GM23338 (cell line): ENCODE data around the gene ABL2. TPM values are rescaled to one million over a fixed set of nuclear protein-coding genes. Genes with fewer than 3 reads are reported as not detected.

Source experiments
- ATAC-seq: fragments of 200-7000 bp; cut with Tn5 transposase; 3 replicates; pipeline ENCODE4 v1.9.1; 2020
- DNase-seq: peaks from one replicate; pipeline ENCODE4 v3.0.0-alpha.2; 2015; ENCODE audit warnings: low spot score
- H2AFZ ChIP-seq: fragments of 200-600 bp; sonication (generic); 2 replicates; pipeline ENCODE4 v1.8.0; 2016; ENCODE audit warnings: antibody characterized with exemption, mild to moderate bottlenecking, moderate library complexity
- H3F3A ChIP-seq: fragments of 200-600 bp; sonication (generic); replicated peaks from 2 replicates; pipeline ENCODE4 v1.8.0; 2017; ENCODE audit warnings: antibody characterized with exemption, mixed run types, low read depth
- H3K27ac ChIP-seq: fragments of 200-600 bp; sonication (generic); 2 replicates; pipeline ENCODE4 v1.6.1; 2016; ENCODE audit warnings: low read depth
- H3K27me3 ChIP-seq: fragments of 200-600 bp; sonication (generic); 2 replicates; pipeline ENCODE4 v1.8.0; 2016; ENCODE audit warnings: mild to moderate bottlenecking, mixed run types, moderate library complexity; ENCODE audit not compliant: insufficient read depth
- H3K36me3 ChIP-seq: fragments of 200-600 bp; sonication (generic); 2 replicates; pipeline ENCODE4 v1.8.0; 2016; ENCODE audit warnings: mild to moderate bottlenecking; ENCODE audit not compliant: insufficient read depth
- H3K4me1 ChIP-seq: fragments of 200-600 bp; sonication (generic); 2 replicates; pipeline ENCODE4 v1.8.0; 2016; ENCODE audit warnings: mild to moderate bottlenecking, moderate library complexity; ENCODE audit not compliant: insufficient read depth
- H3K4me2 ChIP-seq: fragments of 200-600 bp; sonication (generic); 2 replicates; pipeline ENCODE4 v1.7.1; 2017; ENCODE audit warnings: mixed run types
- H3K4me3 ChIP-seq: fragments of 200-600 bp; sonication (generic); 2 replicates; pipeline ENCODE4 v1.6.1; 2016; ENCODE audit warnings: mixed run types
- H3K79me2 ChIP-seq: fragments of 200-600 bp; sonication (generic); replicated peaks from 2 replicates; pipeline ENCODE4 v1.8.0; 2017; ENCODE audit warnings: mild to moderate bottlenecking; ENCODE audit not compliant: insufficient read depth
- H3K9me2 ChIP-seq: fragments of 200-600 bp; sonication (generic); 2 replicates; pipeline ENCODE4 v1.8.0; 2017; ENCODE audit not compliant: insufficient read depth
- H4K20me1 ChIP-seq: fragments of 200-600 bp; sonication (generic); replicated peaks from 2 replicates; pipeline ENCODE4 v1.8.0; 2017; ENCODE audit warnings: mild to moderate bottlenecking; ENCODE audit not compliant: insufficient read depth
- H3K27ac Mint-ChIP-seq: 2 replicates; pipeline ENCODE4 v1.8.0; 2020; ENCODE audit warnings: inconsistent platforms, mild to moderate bottlenecking, moderate library complexity, mixed read lengths
- H3K27me3 Mint-ChIP-seq: 3 replicates; pipeline ENCODE4 v1.8.0; 2022; ENCODE audit warnings: low read depth, mild to moderate bottlenecking, moderate library complexity, mixed read lengths, inconsistent platforms; ENCODE audit not compliant: insufficient read depth, poor library complexity
- H3K36me3 Mint-ChIP-seq: 3 replicates; pipeline ENCODE4 v1.8.0; 2021; ENCODE audit warnings: low read depth, mild to moderate bottlenecking, inconsistent platforms, moderate library complexity, mixed read lengths
- H3K4me1 Mint-ChIP-seq: 3 replicates; pipeline ENCODE4 v1.8.0; 2020; ENCODE audit warnings: mild to moderate bottlenecking, inconsistent platforms, mixed read lengths
- H3K4me3 Mint-ChIP-seq: 3 replicates; pipeline ENCODE4 v1.8.0; 2021; ENCODE audit warnings: moderate library complexity, mild to moderate bottlenecking, inconsistent platforms, mixed read lengths
- H3K9me3 Mint-ChIP-seq: 3 replicates; pipeline ENCODE4 v1.8.0; 2020; ENCODE audit warnings: moderate library complexity, mild to moderate bottlenecking, inconsistent platforms, mixed read lengths
- CREB1 ChIP-seq: fragments of 250-450 bp; sonication (Bioruptor Pico); IDR thresholded peaks from 2 replicates; pipeline ENCODE4 v1.5.0; 2020; ENCODE audit warnings: low read depth, mild to moderate bottlenecking, moderate library complexity
- CTCF ChIP-seq, 2 experiments: fragments of 200-600 bp in 1 of 2; sonication (generic) in 1 of 2; conservative IDR thresholded peaks; 2 replicates each; pipeline versions ENCODE4 v1.5.1 to v1.6.1; 2016 to 2017; ENCODE audit warnings: antibody characterized with exemption in 2 of 2, low read depth in 2 of 2, mild to moderate bottlenecking in 2 of 2, moderate library complexity in 1 of 2
- ETS1 ChIP-seq: IDR thresholded peaks from 2 replicates; pipeline ENCODE4 v1.6.1; 2016; ENCODE audit warnings: antibody characterized with exemption
- EZH2 ChIP-seq: fragments of 200-600 bp; sonication (generic); IDR thresholded peaks from one replicate; pipeline ENCODE4 v1.8.0; 2017; ENCODE audit warnings: antibody characterized with exemption, mild to moderate bottlenecking, low read depth; ENCODE audit not compliant: unreplicated experiment
- EZH2phosphoT487 ChIP-seq: fragments of 200-600 bp; sonication (generic); IDR thresholded peaks from one replicate; pipeline ENCODE4 v1.8.1; 2018; ENCODE audit warnings: antibody characterized with exemption; ENCODE audit not compliant: unreplicated experiment
- JUNB ChIP-seq: IDR thresholded peaks from one replicate; pipeline ENCODE4 v1.6.1; 2016; ENCODE audit warnings: antibody characterized with exemption; ENCODE audit not compliant: unreplicated experiment
- NANOG ChIP-seq: IDR thresholded peaks from 2 replicates; pipeline ENCODE4 v1.6.1; 2016; ENCODE audit warnings: antibody characterized with exemption, borderline replicate concordance
- POLR2AphosphoS5 ChIP-seq: IDR thresholded peaks from 2 replicates; pipeline ENCODE4 v1.6.1; 2016; ENCODE audit warnings: antibody characterized with exemption, low read depth
- REST ChIP-seq: IDR thresholded peaks from one replicate; pipeline ENCODE4 v1.6.1; 2018; ENCODE audit warnings: antibody characterized with exemption; ENCODE audit not compliant: unreplicated experiment
- STAT1 ChIP-seq: IDR thresholded peaks from one replicate; pipeline ENCODE4 v1.6.1; 2016; ENCODE audit warnings: antibody characterized with exemption; ENCODE audit not compliant: unreplicated experiment
- ZNF114 ChIP-seq: fragments of 250-450 bp; sonication (Bioruptor Pico); IDR thresholded peaks from 2 replicates; pipeline ENCODE4 v1.5.0; 2020; ENCODE audit warnings: mild to moderate bottlenecking, moderate library complexity
- ZNF331 ChIP-seq: fragments of 250-450 bp; sonication (Bioruptor Pico); IDR thresholded peaks from 2 replicates; pipeline ENCODE4 v1.5.0; 2020; ENCODE audit warnings: low read depth, mild to moderate bottlenecking, moderate library complexity
- ZNF462 ChIP-seq: fragments of 250-450 bp; sonication (Bioruptor Pico); IDR thresholded peaks from 2 replicates; pipeline ENCODE4 v1.5.0; 2020; ENCODE audit warnings: mild to moderate bottlenecking, moderate library complexity
- polyA plus RNA-seq: library from polyadenylated mRNA; unstranded; fragments of >200 nt; fragmentation: Nextera tagmentation; extraction: Ambion mirVana; gene quantifications from 2 replicates; pipeline ENCODE4 v1.2.1, GENCODE V29; 2016
- total RNA-seq: library from RNA; depleted of rRNA; stranded (reverse); fragments of >200 nt; shearing (Covaris generic); gene quantifications from 2 replicates; pipeline ENCODE4 v1.2.3, GENCODE V29; 2014

The ABL2 gene
- total and polyA plus RNA-seq, 2 experiments from 2014 or later, result 5.8 to 22.7 TPM

DNA sequence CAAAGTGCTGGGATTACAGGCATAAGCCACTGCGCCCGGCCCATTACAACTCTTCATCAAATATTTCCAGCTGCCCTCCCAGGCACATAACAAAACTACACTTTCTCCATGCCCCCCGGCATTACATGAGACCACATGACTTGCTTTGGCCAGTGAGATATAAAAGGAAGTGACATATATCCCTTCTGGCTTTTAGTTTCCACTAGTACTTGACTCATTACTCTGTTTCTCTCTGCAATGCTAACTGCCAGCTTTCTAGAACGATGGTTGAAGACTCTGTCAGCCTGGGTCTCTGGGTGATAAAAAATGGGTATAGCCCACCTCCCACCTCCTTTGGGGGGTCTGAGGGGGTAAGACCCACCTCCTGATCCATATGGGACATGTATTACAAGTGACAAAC lies 24.2 kb downstream of the ABL2 start:
- Mint-ChIP-seq H3K4me1 (peaks cover 9% of the 10 kb centered on the region; the same call in 2 of the 3 replicates), H3K36me3 (no peaks in the 10 kb centered on the region), H3K27ac (peak overlapping the region; percentile 54; the same call in 1 of the 2 replicates), H3K4me3 (no peak overlapping the region), H3K27me3 (peaks cover 2% of the 10 kb centered on the region), H3K9me3 (no peaks in the 10 kb centered on the region)
- Histone ChIP-seq H2AFZ (no peak overlapping the region), H3K9me2 (no peaks in the 10 kb centered on the region), H3K79me2 (peaks cover 96% of the 10 kb centered on the region), H3K36me3 (no peaks in the 10 kb centered on the region), H3K27ac (no peak overlapping the region), H3K4me3 (no peak overlapping the region), H3K4me1 (no peaks in the 10 kb centered on the region), H4K20me1 (peaks cover 17% of the 10 kb centered on the region; the same call in 1 of the 2 replicates), H3K4me2 (no peak overlapping the region), H3F3A (no peaks in the 10 kb centered on the region), H3K27me3 (no peaks in the 10 kb centered on the region)
- DNase-seq (no peak), ATAC-seq (no peak)
- TF ChIP-seq STAT1, result no peak
- no peak for TF ChIP-seq NANOG
- TF ChIP-seq ETS1, result no peak
- TF ChIP-seq ZNF331 (CRISPR knock-in tag), result no peak
- TF ChIP-seq REST, result no peak
- TF ChIP-seq ZNF114 (CRISPR knock-in tag), result no peak
- no peak for TF ChIP-seq POLR2AphosphoS5
- TF ChIP-seq CREB1 (CRISPR knock-in tag), result no peak
- TF ChIP-seq CTCF (conservative IDR thresholded peaks at IDR 0.05; ENCODE audit: low read depth in 2 of 2), result no peak
- no peak for TF ChIP-seq EZH2
- no peak for TF ChIP-seq ZNF462 (CRISPR knock-in tag)
- TF ChIP-seq JUNB, result no peak
- no peak for TF ChIP-seq EZH2phosphoT487
